Common myeloid progenitor, CD34-positive (primary cell): ENCODE results near the gene RAB37.

ENCODE experiments used
- CTCF ChIA-PET: fragments of 350-600 bp; sonication (Branson Sonifier 250); formaldehyde crosslinking; loops from one replicate; lab custom pipeline; 2021; ENCODE audit warnings: antibody characterized with exemption; lab: Charles Lee
- POLR2A ChIA-PET: fragments of 350-600 bp; sonication (Branson Sonifier 250); formaldehyde crosslinking; loops from one replicate; lab custom pipeline; 2021; ENCODE audit warnings: antibody characterized with exemption; lab: Charles Lee
- DNase-seq, 3 donors: peaks; one replicate each; pipeline versions ENCODE4 v3.0.0 to v3.0.0-alpha.2; 2013
- H3K27ac ChIP-seq, 2 experiments: 1 replicate in 1 of 2; 2 replicates in 1 of 2; pipeline ENCODE4 v1.7.0; 2013; ENCODE audit warnings: inconsistent platforms in 2 of 2, low read length in 2 of 2, mild to moderate bottlenecking in 2 of 2, low read depth in 1 of 2, moderate library complexity in 1 of 2; ENCODE audit not compliant: severe bottlenecking in 2 of 2, insufficient read depth in 1 of 2, poor library complexity in 1 of 2
- H3K27me3 ChIP-seq, 5 experiments: replicated peaks in 2 of 5; 1 replicate in 3 of 5; 2 replicates in 2 of 5; pipeline versions ENCODE4 v1.6.1 to v1.7.0; 2013; ENCODE audit warnings: low read length in 4 of 5, mild to moderate bottlenecking in 2 of 5, moderate library complexity in 2 of 5, inconsistent platforms in 1 of 5; ENCODE audit not compliant: insufficient read depth in 5 of 5, control insufficient read depth in 4 of 5
- H3K36me3 ChIP-seq, 4 experiments: 1 replicate in 2 of 4; 2 replicates in 2 of 4; pipeline versions ENCODE4 v1.6.1 to v1.7.0; 2013; ENCODE audit warnings: low read length in 3 of 4, control low read depth in 1 of 4, mild to moderate bottlenecking in 1 of 4; ENCODE audit not compliant: control insufficient read depth in 4 of 4, insufficient read depth in 4 of 4
- H3K4me1 ChIP-seq, 4 experiments: 1 replicate in 3 of 4; 2 replicates in 1 of 4; pipeline versions ENCODE4 v1.6.1 to v1.7.1; 2013; ENCODE audit warnings: low read length in 3 of 4, mild to moderate bottlenecking in 3 of 4, control low read depth in 1 of 4, inconsistent platforms in 1 of 4, moderate library complexity in 1 of 4; ENCODE audit not compliant: control insufficient read depth in 4 of 4, insufficient read depth in 4 of 4; ENCODE audit errors: control extremely low read depth in 1 of 4
- H3K4me3 ChIP-seq, 7 experiments: 1 replicate in 4 of 7; 2 replicates in 3 of 7; pipeline versions ENCODE4 v1.5.1 to v1.7.0; 2013; ENCODE audit warnings: mild to moderate bottlenecking in 7 of 7, low read length in 6 of 7, moderate library complexity in 6 of 7, inconsistent platforms in 2 of 7, low read depth in 2 of 7, control low read depth in 1 of 7; ENCODE audit not compliant: insufficient read depth in 4 of 7, control insufficient read depth in 1 of 7; ENCODE audit errors: extremely low read depth in 1 of 7
- H3K9me3 ChIP-seq, 5 experiments: 1 replicate in 4 of 5; 2 replicates in 1 of 5; pipeline versions ENCODE4 v1.6.1 to v1.7.1; 2013; ENCODE audit warnings: low read length in 4 of 5, mild to moderate bottlenecking in 2 of 5, inconsistent platforms in 1 of 5, low read depth in 1 of 5, moderate library complexity in 1 of 5; ENCODE audit not compliant: control insufficient read depth in 4 of 5, insufficient read depth in 2 of 5; ENCODE audit errors: control extremely low read depth in 1 of 5
- WGBS: methylation state at CpG from one replicate; pipeline ENCODE4 v1.1.5; 2013; ENCODE audit not compliant: insufficient coverage; 5-methylcytosine and 5-hydroxymethylcytosine counted together

Gene RAB37

GRCh38 chr17:74746922-74747321 is 9.9 kb downstream of the RAB37 start:
- peak overlapping the region in 2 of 7 experiments; percentile 3 to 26 for H3K4me3 ChIP-seq
- no peaks in the 10 kb centered on the region for H3K27me3 ChIP-seq
- no peaks in the 10 kb centered on the region for H3K9me3 ChIP-seq
- POLR2A ChIA-PET, result interaction anchor here (5.4 to 6.3 kb wide), 2 partner anchors 9 to 13 kb away, joined by 36 to 71 read pairs; partner anchors contain the start of gene RAB37
- H3K4me1 ChIP-seq, result peaks cover 21 to 86% (median 83%) of the 10 kb centered on the region in 4 experiments
- CTCF ChIA-PET, result interaction anchor here (0.9 to 4.7 kb wide), 10 partner anchors 10 to 118 kb away, joined by 3 to 154 read pairs (median 22); partner anchors contain the start of genes NAT9 and RAB37
- no peak overlapping the region for H3K27ac ChIP-seq
- peak; percentile 40 to 68 (median 63) for DNase-seq
- WGBS, result 18% methylated on average over 5 of the region's 6 CpGs
- H3K36me3 ChIP-seq, result peaks cover 0 to 23% (median 16%) of the 10 kb centered on the region in 4 experiments

DNA sequence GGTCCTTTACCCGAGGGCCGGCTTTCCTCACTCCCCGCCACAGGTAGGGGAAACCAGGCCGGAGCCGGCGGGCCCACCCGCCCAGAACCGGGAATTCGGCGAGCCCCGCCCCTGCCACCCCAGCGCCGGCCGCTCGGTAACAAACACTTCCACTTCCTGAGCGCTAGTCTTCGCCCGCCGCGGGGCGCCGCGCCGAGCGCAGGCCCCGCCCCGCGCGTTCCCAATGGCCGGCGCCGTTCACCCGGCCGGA is 11.1 kb downstream of the RAB37 start:
- Histone ChIP-seq H3K9me3 (no peaks in the 10 kb centered on the region), H3K27me3 (no peaks in the 10 kb centered on the region), H3K4me1 (peaks cover 21 to 88% (median 83%) of the 10 kb centered on the region in 4 experiments), H3K4me3 (peak overlapping the region; percentile 28 to 98 (median 95)), H3K27ac (peak overlapping the region in 1 of 2 experiments; percentile 64), H3K36me3 (peaks cover 0 to 24% (median 19%) of the 10 kb centered on the region in 4 experiments)
- 0% methylated on average over 23 of the region's 34 CpGs for WGBS
- DNase-seq, result no peak
- POLR2A ChIA-PET, result interaction anchor here (0.6 to 6.3 kb wide), 8 partner anchors 8 to 474 kb away, joined by 3 to 71 read pairs (median 4); partner anchors contain the start of genes DNAI2, NAT9 and RAB37
- CTCF ChIA-PET, result interaction anchor here (0.7 to 4.7 kb wide), 4 partner anchors 10 to 91 kb away, joined by 3 to 154 read pairs (median 90); partner anchors contain the start of gene NAT9

DNA sequence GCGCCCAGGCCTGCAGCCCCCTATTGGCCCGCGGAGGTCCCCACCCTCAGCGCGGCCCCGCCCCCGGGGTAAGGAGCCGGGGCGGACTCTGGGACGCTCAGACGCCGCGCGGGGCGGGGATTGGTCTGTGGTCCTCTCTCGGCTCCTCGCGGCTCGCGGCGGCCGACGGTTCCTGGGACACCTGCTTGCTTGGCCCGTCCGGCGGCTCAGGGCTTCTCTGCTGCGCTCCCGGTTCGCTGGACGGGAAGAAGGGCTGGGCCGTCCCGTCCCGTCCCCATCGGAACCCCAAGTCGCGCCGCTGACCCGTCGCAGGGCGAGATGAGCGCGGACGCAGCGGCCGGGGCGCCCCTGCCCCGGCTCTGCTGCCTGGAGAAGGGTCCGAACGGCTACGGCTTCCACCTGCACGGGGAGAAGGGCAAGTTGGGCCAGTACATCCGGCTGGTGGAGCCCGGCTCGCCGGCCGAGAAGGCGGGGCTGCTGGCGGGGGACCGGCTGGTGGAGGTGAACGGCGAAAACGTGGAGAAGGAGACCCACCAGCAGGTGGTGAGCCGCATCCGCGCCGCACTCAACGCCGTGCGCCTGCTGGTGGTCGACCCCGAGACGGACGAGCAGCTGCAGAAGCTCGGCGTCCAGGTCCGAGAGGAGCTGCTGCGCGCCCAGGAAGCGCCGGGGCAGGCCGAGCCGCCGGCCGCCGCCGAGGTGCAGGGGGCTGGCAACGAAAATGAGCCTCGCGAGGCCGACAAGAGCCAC is 11.6 kb downstream of the RAB37 start, which contains the start of gene NHERF1:
Gene NHERF1 (plus strand): TSS at position 100 of the 750 bp plus-strand sequence. CDS start 219 bp downstream, at position 319.
- Histone ChIP-seq H3K27ac (peak within 1 kb of the TSS; percentile 54 to 81), H3K4me1 (peaks cover 18 to 85% (median 80%) of the 10 kb centered on the region in 4 experiments), H3K36me3 (peaks cover 0 to 21% (median 15%) of the 10 kb centered on the region in 4 experiments), H3K27me3 (no peaks in the 10 kb centered on the region), H3K9me3 (no peaks in the 10 kb centered on the region), H3K4me3 (peak within 1 kb of the TSS; percentile 81 to 98 (median 96))
- CTCF ChIA-PET, result interaction anchor here (0.7 to 4.7 kb wide), 11 partner anchors 10 to 78 kb away, joined by 3 to 154 read pairs (median 7); partner anchors contain the start of gene NAT9
- DNase-seq, result peak; percentile 90 to 94 (median 94)
- POLR2A ChIA-PET, result interaction anchor here (0.6 to 6.3 kb wide), 11 partner anchors 8 to 475 kb away, joined by 3 to 71 read pairs (median 3); partner anchors contain the start of genes DNAI2, NAT9 and RAB37
- WGBS, result 0% methylated on average over 86 of the region's 90 CpGs

GRCh38 chr17:74749279-74750038 is 12.4 kb downstream of the RAB37 start:
- Histone ChIP-seq H3K4me1 (peaks cover 16 to 81% (median 74%) of the 10 kb centered on the region in 4 experiments), H3K36me3 (peaks cover 0 to 15% (median 13%) of the 10 kb centered on the region in 4 experiments), H3K27ac (peak overlapping the region; percentile 35 to 81), H3K4me3 (peak overlapping the region; percentile 81 to 98 (median 96)), H3K27me3 (no peaks in the 10 kb centered on the region), H3K9me3 (no peaks in the 10 kb centered on the region)
- WGBS, result under 1% methylated on average over 46 of the region's 46 CpGs
- POLR2A ChIA-PET, result interaction anchor here (1.1 to 6.3 kb wide), 7 partner anchors 11 to 31 kb away, joined by 3 to 71 read pairs (median 3); partner anchors contain the start of genes NAT9 and RAB37
- CTCF ChIA-PET, result interaction anchor here (1.0 to 4.1 kb wide), 11 partner anchors 11 to 79 kb away, joined by 3 to 70 read pairs (median 4); partner anchors contain the start of gene RAB37
- no peak for DNase-seq

DNA sequence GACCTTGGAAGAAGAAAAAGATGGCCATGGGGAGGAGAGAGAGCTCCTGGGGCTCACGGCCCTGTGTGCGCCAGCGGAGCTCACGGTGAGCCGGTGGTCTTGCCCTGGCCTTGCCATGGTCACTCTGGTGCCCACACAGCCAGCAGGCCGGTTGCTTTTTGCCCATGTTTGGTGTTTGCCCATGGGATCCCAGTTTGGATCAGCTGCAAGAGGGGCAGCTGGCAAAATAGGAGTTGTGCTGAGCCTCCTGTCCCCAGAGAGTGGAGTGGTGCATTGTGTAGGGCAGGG is 12.9 kb downstream of the RAB37 start:
- Histone ChIP-seq H3K36me3 (peaks cover 0 to 19% (median 15%) of the 10 kb centered on the region in 4 experiments), H3K4me1 (peaks cover 16 to 80% (median 70%) of the 10 kb centered on the region in 4 experiments), H3K27me3 (no peaks in the 10 kb centered on the region), H3K9me3 (no peaks in the 10 kb centered on the region), H3K27ac (peak overlapping the region; percentile 35 to 81), H3K4me3 (peak overlapping the region; percentile 81 to 98 (median 96))
- CTCF ChIA-PET, result interaction anchor here (0.6 to 4.1 kb wide), 10 partner anchors 10 to 92 kb away, joined by 3 to 70 read pairs (median 7); partner anchors contain the start of gene RAB37
- no peak for DNase-seq
- POLR2A ChIA-PET, result interaction anchor here (1.0 to 6.3 kb wide), 4 partner anchors 8 to 30 kb away, joined by 3 to 71 read pairs (median 20); partner anchors contain the start of gene RAB37
- 6% methylated on average over 5 of the region's 6 CpGs for WGBS

DNA sequence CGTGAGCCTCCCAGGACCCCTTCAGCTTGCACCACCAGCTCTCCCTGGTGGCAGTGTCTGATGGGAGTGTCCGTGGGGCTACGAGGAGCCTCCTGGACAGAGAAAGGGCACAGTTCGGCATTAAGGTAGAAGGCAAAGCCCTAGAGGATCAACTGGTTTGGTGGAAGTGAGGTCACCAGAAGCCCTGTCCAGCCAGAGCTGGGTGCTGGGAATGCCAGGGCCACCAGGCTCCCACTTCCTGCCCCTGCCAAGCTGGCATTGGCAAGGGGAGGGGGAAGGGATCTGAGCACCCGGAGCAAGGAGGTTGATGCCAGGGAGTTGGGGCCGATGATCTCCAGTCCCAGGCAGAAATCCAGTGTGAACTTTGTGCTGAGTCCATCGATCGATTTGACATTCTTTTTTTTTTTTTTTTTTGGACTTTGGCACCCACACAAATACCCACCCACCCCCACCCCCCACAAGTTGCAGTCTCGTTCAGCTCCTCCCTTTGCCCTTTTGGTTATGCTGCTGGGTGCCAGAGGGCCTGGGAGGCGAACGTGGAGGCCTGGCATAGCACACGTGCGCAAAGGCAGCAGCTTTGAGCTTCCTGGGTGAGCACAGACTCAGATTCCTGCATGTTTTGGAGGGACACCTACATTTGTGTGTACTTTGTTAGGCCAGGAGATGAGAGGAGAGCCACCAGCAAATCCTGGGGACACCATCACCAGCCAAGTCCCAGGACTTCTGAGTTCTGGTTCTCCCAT is 13.4 kb downstream of the RAB37 start:
- 25% methylated on average over 4 of the region's 13 CpGs for WGBS
- Histone ChIP-seq H3K4me3 (peak overlapping the region; percentile 81 to 98 (median 96)), H3K27ac (peak overlapping the region; percentile 35 to 81), H3K9me3 (no peaks in the 10 kb centered on the region), H3K27me3 (no peaks in the 10 kb centered on the region), H3K36me3 (peaks cover 0 to 20% (median 15%) of the 10 kb centered on the region in 4 experiments), H3K4me1 (peaks cover 16 to 80% (median 68%) of the 10 kb centered on the region in 4 experiments)
- CTCF ChIA-PET, result interaction anchor here (0.6 to 4.1 kb wide), 12 partner anchors 10 to 93 kb away, joined by 3 to 70 read pairs (median 7); partner anchors contain the start of gene RAB37
- DNase-seq, result no peak
- POLR2A ChIA-PET, result interaction anchor here (1.0 to 6.3 kb wide), 3 partner anchors 9 to 13 kb away, joined by 3 to 71 read pairs (median 36); partner anchors contain the start of gene RAB37
